ENCODE measurements around the gene LEO1.

Gene LEO1

GRCh38 chr15:51971375-51972133 is at the start of gene LEO1:
Gene LEO1, minus strand, starts transcription at chr15:51971778. Its CDS starts 33 bp downstream, at chr15:51971745.
- DNase-seq = peak; percentile 99

GRCh38 chr15:52021128-52021671 is 49.6 kb upstream of the LEO1 start:
- DNase-seq = peak; percentile 57

GRCh38 chr15:52020221-52021085 is 48.9 kb upstream of the LEO1 start:
- DNase-seq = no peak

GRCh38 chr15:52019394-52020220 is 48.0 kb upstream of the LEO1 start:
- DNase-seq = peak; percentile 83

GRCh38 chr15:52018693-52019393 is 47.3 kb upstream of the LEO1 start, which contains the start of gene MAPK6:
Gene MAPK6, plus strand, starts transcription at chr15:52019219. Its CDS starts 27,242 bp downstream, at chr15:52046461.
- peak; percentile 95 for DNase-seq

GRCh38 chr15:52018244-52018643 is 46.7 kb upstream of the LEO1 start:
- DNase-seq = no peak

GRCh38 chr15:52016316-52016715 is 44.7 kb upstream of the LEO1 start:
- DNase-seq = no peak

GRCh38 chr15:52014616-52015015 is 43.0 kb upstream of the LEO1 start:
- DNase-seq = no peak

- no peak for DNase-seq
Observed at GRCh38 chr15:52013151-52013791, 41.7 kb upstream of the LEO1 start.

GRCh38 chr15:52012210-52012609 is 40.6 kb upstream of the LEO1 start:
- DNase-seq = no peak

- DNase-seq = peak; percentile 17
Observed at GRCh38 chr15:52011711-52012144, 40.1 kb upstream of the LEO1 start.

GRCh38 chr15:52010633-52011595 is 39.3 kb upstream of the LEO1 start:
- no peak for DNase-seq

- DNase-seq = peak; percentile 15
Observed at GRCh38 chr15:52008698-52009434, 37.3 kb upstream of the LEO1 start.

- DNase-seq = no peak
Observed at GRCh38 chr15:52008359-52008697, 36.8 kb upstream of the LEO1 start.

GRCh38 chr15:52006702-52007340 is 35.2 kb upstream of the LEO1 start:
- no peak for DNase-seq

- DNase-seq = peak; percentile 59
Observed at GRCh38 chr15:52005748-52006701, 34.4 kb upstream of the LEO1 start.

- DNase-seq = no peak
Observed at GRCh38 chr15:52004806-52005205, 33.2 kb upstream of the LEO1 start.

- DNase-seq = no peak
Observed at GRCh38 chr15:52003710-52004109, 32.1 kb upstream of the LEO1 start.

All from NCI-H82 (cell line).